Measurements from ENCODE around the gene SARM1.
"Not testable (repeated sequence)": the region's sequence is repeated elsewhere in the genome, so short reads cannot be mapped to it uniquely, and the experiment has no call there.

Gene SARM1

GRCh38 chr17:28433721-28434120 is 62.2 kb downstream of the SARM1 start:
- DNase-seq = no peak

GRCh38 chr17:28434326-28434725 is 62.8 kb downstream of the SARM1 start:
- DNase-seq = not testable (repeated sequence)

GRCh38 chr17:28443901-28444638 is 72.6 kb downstream of the SARM1 start:
- DNase-seq = no peak

- DNase-seq = no peak
Observed at GRCh38 chr17:28446716-28447395, 75.4 kb downstream of the SARM1 start.

GRCh38 chr17:28447396-28447760 is 75.9 kb downstream of the SARM1 start:
- no peak for DNase-seq

- DNase-seq = no peak
Observed at GRCh38 chr17:28449859-28450258, 78.4 kb downstream of the SARM1 start.

Data from kidney glomerular epithelial cell (primary cell).